ENCODE data around the gene DCLK2. TPM values are rescaled to one million over a fixed set of nuclear protein-coding genes. Genes with fewer than 3 reads are reported as not detected.

Gene DCLK2
- total RNA-seq, 1 experiment from 2014 or later, result 2.7 TPM

GRCh38 chr4:150283689-150284088, 205.4 kb downstream of the DCLK2 start:
- Histone ChIP-seq H3K9me3 (ENCODE audit: control insufficient read depth in 1 of 2, insufficient read depth in 1 of 2, low read depth in 1 of 2, low read length in 2 of 2) (no peaks in the 10 kb centered on the region), H3K9me2 (ENCODE audit: insufficient read depth) (no peaks in the 10 kb centered on the region), H3K9ac (ENCODE audit: low read length) (no peak overlapping the region), H2AFZ (ENCODE audit: low read depth, low read length, poor library complexity, severe bottlenecking) (no peak overlapping the region), H3K36me3 (ENCODE audit: control insufficient read depth in 1 of 2, insufficient read depth in 2 of 2, low read length in 2 of 2) (no peaks in the 10 kb centered on the region), H3K79me2 (ENCODE audit: insufficient read depth, low read length) (no peaks in the 10 kb centered on the region), H3K27ac (ENCODE audit: low read depth, low read length) (no peak overlapping the region), H3K27me3 (ENCODE audit: insufficient read depth, low read length) (no peaks in the 10 kb centered on the region), H4K20me1 (ENCODE audit: insufficient read depth) (no peaks in the 10 kb centered on the region), H3K4me3 (replicated peaks in 1 of 2; ENCODE audit: low read depth in 1 of 2, low read length in 2 of 2) (no peak overlapping the region), H3K4me1 (ENCODE audit: control insufficient read depth in 1 of 2, insufficient read depth in 2 of 2, low read length in 2 of 2) (peaks cover 2 to 12% of the 10 kb centered on the region in 2 experiments; a peak in 2 of 4 replicates), H3K4me2 (ENCODE audit: low read length) (no peak overlapping the region)
- ChIA-PET RAD21 (ENCODE audit: low non-redundant PET in 1 of 2, low total read pairs in 2 of 2, uncharacterized antibody in 2 of 2, unreplicated experiment in 2 of 2) (no interaction called here), CTCF (no interaction called here), POLR2A (no interaction called here)
- ATAC-seq (no peak), DNase-seq (ENCODE audit: low read depth, low spot score) (no peak)
- TF ChIP-seq YY1 (IDR thresholded peaks at IDR 0.05; ENCODE audit: extremely low read depth, insufficient replicate concordance, low read depth, low read length) (no peak), EZH2phosphoT487 (IDR thresholded peaks at IDR 0.05; ENCODE audit: borderline replicate concordance) (no peak), SIN3A (IDR thresholded peaks at IDR 0.05; ENCODE audit: low read depth) (no peak), POLR2AphosphoS5 (IDR thresholded peaks at IDR 0.05; ENCODE audit: low read depth, low read length) (no peak), ZFX (IDR thresholded peaks at IDR 0.05) (no peak), ZNF274 (IDR thresholded peaks at IDR 0.05; ENCODE audit: low read depth, low read length) (no peak), RAD21 (IDR thresholded peaks at IDR 0.05; ENCODE audit: low read depth) (no peak), ATF3 (IDR thresholded peaks at IDR 0.05) (no peak), SP1 (IDR thresholded peaks at IDR 0.05; ENCODE audit: low read depth) (no peak), TCF7L2 (IDR thresholded peaks at IDR 0.05; ENCODE audit: borderline replicate concordance, extremely low read depth, insufficient read depth, insufficient read length) (no peak), JUND (IDR thresholded peaks at IDR 0.05) (no peak), SRF (IDR thresholded peaks at IDR 0.05; ENCODE audit: low read depth) (no peak), FOSL1 (IDR thresholded peaks at IDR 0.05; ENCODE audit: low read depth) (no peak), CEBPB (IDR thresholded peaks at IDR 0.05; ENCODE audit: low read depth) (no peak), ELF1 (IDR thresholded peaks at IDR 0.05; ENCODE audit: borderline replicate concordance, low read depth) (no peak), POLR2A (IDR thresholded peaks at IDR 0.05; ENCODE audit: borderline replicate concordance, extremely low read depth, insufficient read depth, insufficient read length) (no peak)
- TF ChIP-seq, protein P1, sequence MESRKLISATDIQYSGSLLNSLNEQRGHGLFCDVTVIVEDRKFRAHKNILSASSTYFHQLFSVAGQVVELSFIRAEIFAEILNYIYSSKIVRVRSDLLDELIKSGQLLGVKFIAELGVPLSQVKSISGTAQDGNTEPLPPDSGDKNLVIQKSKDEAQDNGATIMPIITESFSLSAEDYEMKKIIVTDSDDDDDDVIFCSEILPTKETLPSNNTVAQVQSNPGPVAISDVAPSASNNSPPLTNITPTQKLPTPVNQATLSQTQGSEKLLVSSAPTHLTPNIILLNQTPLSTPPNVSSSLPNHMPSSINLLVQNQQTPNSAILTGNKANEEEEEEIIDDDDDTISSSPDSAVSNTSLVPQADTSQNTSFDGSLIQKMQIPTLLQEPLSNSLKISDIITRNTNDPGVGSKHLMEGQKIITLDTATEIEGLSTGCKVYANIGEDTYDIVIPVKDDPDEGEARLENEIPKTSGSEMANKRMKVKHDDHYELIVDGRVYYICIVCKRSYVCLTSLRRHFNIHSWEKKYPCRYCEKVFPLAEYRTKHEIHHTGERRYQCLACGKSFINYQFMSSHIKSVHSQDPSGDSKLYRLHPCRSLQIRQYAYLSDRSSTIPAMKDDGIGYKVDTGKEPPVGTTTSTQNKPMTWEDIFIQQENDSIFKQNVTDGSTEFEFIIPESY (IDR thresholded peaks at IDR 0.05; ENCODE audit: extremely low read depth, insufficient replicate concordance, low read length), result no peak
- BruUV-seq (replicated peaks), result no TSS peak
- intact Hi-C loops (cut with micrococcal nuclease), result no loop called here

Data from HCT116 (cell line).